WTC11 (cell line): ENCODE results near the gene MAB21L4. TPM values are rescaled to one million over a fixed set of nuclear protein-coding genes. Genes with fewer than 3 reads are reported as not detected.

ENCODE experiments used
- ATAC-seq: fragments of 200-7000 bp; cut with Tn5 transposase; 2 replicates; pipeline ENCODE4 v1.10.0; 2021; ENCODE audit warnings: mild to moderate bottlenecking, moderate library complexity
- CTCF ChIA-PET: fragments of 300-600 bp; sonication (Branson Sonifier 250); formaldehyde crosslinking; loops from one replicate; lab custom pipeline; 2021; ENCODE audit warnings: antibody characterized with exemption; lab: Charles Lee
- POLR2A ChIA-PET: fragments of 350-600 bp; sonication (Branson Sonifier 250); formaldehyde crosslinking; loops from one replicate; lab custom pipeline; 2021; ENCODE audit warnings: antibody characterized with exemption; lab: Charles Lee
- DNase-seq: peaks from one replicate; pipeline ENCODE4 v3.0.0; 2021; ENCODE audit warnings: low spot score
- H3K27ac Mint-ChIP-seq: 2 replicates; pipeline ENCODE4 v1.8.0; 2021; ENCODE audit warnings: mixed read lengths
- H3K27me3 Mint-ChIP-seq: 2 replicates; pipeline ENCODE4 v1.8.0; 2021; ENCODE audit warnings: low read depth, mild to moderate bottlenecking, moderate library complexity, mixed read lengths
- H3K36me3 Mint-ChIP-seq: 2 replicates; pipeline ENCODE4 v1.8.0; 2021; ENCODE audit warnings: mixed read lengths
- H3K4me1 Mint-ChIP-seq: 2 replicates; pipeline ENCODE4 v1.8.0; 2022; ENCODE audit warnings: mixed read lengths
- H3K4me3 Mint-ChIP-seq: 2 replicates; pipeline ENCODE4 v1.8.0; 2021; ENCODE audit warnings: mild to moderate bottlenecking, moderate library complexity, mixed read lengths
- H3K9me3 Mint-ChIP-seq: 2 replicates; pipeline ENCODE4 v1.8.0; 2021; ENCODE audit warnings: mixed read lengths
- ATF1 ChIP-seq: sonication (generic); formaldehyde crosslinking; IDR thresholded peaks from 2 replicates; pipeline ENCODE4 v1.8.1; 2023; ENCODE audit warnings: mild to moderate bottlenecking, moderate library complexity, missing genetic modification reagents
- HMGA2 ChIP-seq: fragments of 250-450 bp; sonication (Bioruptor Pico); IDR thresholded peaks from 2 replicates; pipeline ENCODE4 v1.4.0; 2021; ENCODE audit warnings: mild to moderate bottlenecking, moderate library complexity
- IRF2 ChIP-seq: sonication (generic); formaldehyde crosslinking; IDR thresholded peaks from 2 replicates; pipeline ENCODE4 v1.8.0; 2022; ENCODE audit warnings: low read depth, missing genetic modification reagents, borderline replicate concordance
- JUN ChIP-seq: sonication (generic); formaldehyde crosslinking; IDR thresholded peaks from 2 replicates; pipeline ENCODE4 v1.8.0; 2023; ENCODE audit warnings: mild to moderate bottlenecking, missing genetic modification reagents
- NR2C2 ChIP-seq: sonication (generic); formaldehyde crosslinking; IDR thresholded peaks from 2 replicates; pipeline ENCODE4 v1.8.0; 2022; ENCODE audit warnings: mild to moderate bottlenecking, missing genetic modification reagents
- NR3C1 ChIP-seq: sonication (generic); formaldehyde crosslinking; conservative IDR thresholded peaks from 2 replicates; pipeline ENCODE4 v1.8.1; 2023; ENCODE audit warnings: low read depth, mild to moderate bottlenecking, missing genetic modification reagents
- PREB ChIP-seq: sonication (generic); formaldehyde crosslinking; IDR thresholded peaks from 2 replicates; pipeline ENCODE4 v1.8.1; 2022; ENCODE audit warnings: mild to moderate bottlenecking, missing genetic modification reagents, moderate library complexity, borderline replicate concordance
- RELA ChIP-seq: sonication (generic); formaldehyde crosslinking; IDR thresholded peaks from 2 replicates; pipeline ENCODE4 v1.8.1; 2022; ENCODE audit warnings: missing genetic modification reagents, mild to moderate bottlenecking, borderline replicate concordance
- RORB ChIP-seq: fragments of 250-450 bp; sonication (Bioruptor Pico); IDR thresholded peaks from 2 replicates; pipeline ENCODE4 v1.9.0; 2021; ENCODE audit warnings: mild to moderate bottlenecking
- SOX15 ChIP-seq: fragments of 250-450 bp; sonication (Bioruptor Pico); IDR thresholded peaks from 2 replicates; pipeline ENCODE4 v1.9.0; 2021; ENCODE audit warnings: mild to moderate bottlenecking
- TEAD4 ChIP-seq: sonication (generic); formaldehyde crosslinking; IDR thresholded peaks from 2 replicates; pipeline ENCODE4 v1.8.0; 2022; ENCODE audit warnings: mild to moderate bottlenecking, missing genetic modification reagents
- TP53 ChIP-seq: sonication (generic); formaldehyde crosslinking; IDR thresholded peaks from 2 replicates; pipeline ENCODE4 v1.8.1; 2023; ENCODE audit warnings: mild to moderate bottlenecking, missing genetic modification reagents
- ZNF263 ChIP-seq: sonication (generic); formaldehyde crosslinking; IDR thresholded peaks from 2 replicates; pipeline ENCODE4 v1.8.1; 2022; ENCODE audit warnings: low read depth, mild to moderate bottlenecking, moderate library complexity, missing genetic modification reagents
- ZNF532 ChIP-seq: fragments of 250-450 bp; sonication (Bioruptor Pico); IDR thresholded peaks from 2 replicates; pipeline ENCODE4 v1.9.0; 2021; ENCODE audit warnings: mild to moderate bottlenecking, borderline replicate concordance
- ZNF671 ChIP-seq: fragments of 250-450 bp; sonication (Bioruptor Pico); IDR thresholded peaks from 2 replicates; pipeline ENCODE4 v1.8.0; 2021; ENCODE audit warnings: mild to moderate bottlenecking
- total RNA-seq: library from RNA; stranded (reverse); gene quantifications from 3 replicates; pipeline ENCODE4 v1.2.3, GENCODE V29; 2021
- TF ChIP-seq, protein P1 (sequence below): fragments of 250-450 bp; sonication (Bioruptor Pico); conservative IDR thresholded peaks from 2 replicates; pipeline ENCODE4 v1.9.0; 2021; ENCODE audit warnings: mild to moderate bottlenecking
- TF ChIP-seq, protein P2 (sequence below): fragments of 250-450 bp; sonication (Bioruptor Pico); IDR thresholded peaks from 2 replicates; pipeline ENCODE4 v1.9.0; 2021; ENCODE audit warnings: moderate library complexity, mild to moderate bottlenecking, inconsistent platforms, borderline replicate concordance
- TF ChIP-seq, protein P3 (sequence below): sonication (generic); formaldehyde crosslinking; IDR thresholded peaks from 2 replicates; pipeline ENCODE4 v1.8.1; 2022; ENCODE audit warnings: missing genetic modification reagents, borderline replicate concordance
- TF ChIP-seq, protein P4 (sequence below): sonication (generic); formaldehyde crosslinking; IDR thresholded peaks from 2 replicates; pipeline ENCODE4 v1.8.0; 2023; ENCODE audit warnings: mild to moderate bottlenecking, missing genetic modification reagents

The MAB21L4 gene
- total RNA-seq, 1 experiment from 2014 or later = not detected

- TF ChIP-seq PREB (CRISPR knock-in tag) (no peak), ZNF532 (CRISPR knock-in tag) (no peak), IRF2 (no peak), NR2C2 (CRISPR knock-in tag) (no peak), NR3C1 (CRISPR knock-in tag) (no peak), TEAD4 (CRISPR knock-in tag) (no peak), TP53 (CRISPR knock-in tag) (no peak), RELA (CRISPR knock-in tag) (no peak), HMGA2 (CRISPR knock-in tag) (no peak), ATF1 (no peak), ZNF263 (CRISPR knock-in tag) (no peak), RORB (CRISPR knock-in tag) (no peak), JUN (CRISPR knock-in tag) (no peak), ZNF671 (CRISPR knock-in tag) (no peak), SOX15 (no peak)
- TF ChIP-seq, protein P1, sequence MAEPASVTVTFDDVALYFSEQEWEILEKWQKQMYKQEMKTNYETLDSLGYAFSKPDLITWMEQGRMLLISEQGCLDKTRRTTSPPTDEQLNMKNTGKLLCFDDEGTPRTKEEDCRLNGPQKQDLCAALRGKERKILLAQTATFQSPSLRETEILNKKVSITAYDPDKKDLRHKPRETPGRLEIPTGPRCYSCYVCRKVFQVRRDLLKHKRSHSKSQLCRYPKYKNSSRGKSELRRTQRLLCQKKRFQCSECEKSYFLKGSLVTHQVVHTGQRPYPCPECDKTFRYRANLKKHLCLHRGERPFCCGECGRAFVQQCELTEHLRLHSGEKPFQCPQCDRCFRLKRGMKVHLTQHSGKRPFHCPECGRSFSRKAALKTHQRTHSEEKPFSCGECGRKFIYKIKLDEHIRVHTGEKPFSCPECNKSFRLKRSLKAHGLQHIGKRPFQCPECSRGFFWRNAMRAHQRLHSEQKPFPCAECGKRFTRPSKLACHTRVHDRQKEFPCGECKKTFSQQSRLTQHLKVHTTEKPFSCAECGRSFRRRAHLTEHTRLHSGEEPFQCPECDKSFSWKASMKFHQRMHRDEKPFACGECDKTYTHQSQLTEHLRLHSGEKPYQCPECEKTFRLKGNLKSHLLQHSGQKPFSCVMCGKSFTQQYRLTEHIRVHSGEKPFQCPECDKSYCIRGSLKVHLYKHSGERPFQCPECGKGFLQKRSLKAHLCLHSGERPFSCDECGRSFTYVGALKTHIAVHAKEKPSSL (CRISPR knock-in tag) = no peak
- TF ChIP-seq, protein P2, sequence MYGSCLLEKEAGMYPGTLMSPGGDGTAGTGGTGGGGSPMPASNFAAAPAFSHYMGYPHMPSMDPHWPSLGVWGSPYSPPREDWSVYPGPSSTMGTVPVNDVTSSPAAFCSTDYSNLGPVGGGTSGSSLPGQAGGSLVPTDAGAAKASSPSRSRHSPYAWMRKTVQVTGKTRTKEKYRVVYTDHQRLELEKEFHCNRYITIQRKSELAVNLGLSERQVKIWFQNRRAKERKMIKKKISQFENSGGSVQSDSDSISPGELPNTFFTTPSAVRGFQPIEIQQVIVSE (CRISPR knock-in tag) = no peak
- TF ChIP-seq, protein P3, sequence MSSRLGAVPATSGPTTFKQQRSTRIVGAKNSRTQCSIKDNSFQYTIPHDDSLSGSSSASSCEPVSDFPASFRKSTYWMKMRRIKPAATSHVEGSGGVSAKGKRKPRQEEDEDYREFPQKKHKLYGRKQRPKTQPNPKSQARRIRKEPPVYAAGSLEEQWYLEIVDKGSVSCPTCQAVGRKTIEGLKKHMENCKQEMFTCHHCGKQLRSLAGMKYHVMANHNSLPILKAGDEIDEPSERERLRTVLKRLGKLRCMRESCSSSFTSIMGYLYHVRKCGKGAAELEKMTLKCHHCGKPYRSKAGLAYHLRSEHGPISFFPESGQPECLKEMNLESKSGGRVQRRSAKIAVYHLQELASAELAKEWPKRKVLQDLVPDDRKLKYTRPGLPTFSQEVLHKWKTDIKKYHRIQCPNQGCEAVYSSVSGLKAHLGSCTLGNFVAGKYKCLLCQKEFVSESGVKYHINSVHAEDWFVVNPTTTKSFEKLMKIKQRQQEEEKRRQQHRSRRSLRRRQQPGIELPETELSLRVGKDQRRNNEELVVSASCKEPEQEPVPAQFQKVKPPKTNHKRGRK (CRISPR knock-in tag) = no peak
- TF ChIP-seq, protein P4, sequence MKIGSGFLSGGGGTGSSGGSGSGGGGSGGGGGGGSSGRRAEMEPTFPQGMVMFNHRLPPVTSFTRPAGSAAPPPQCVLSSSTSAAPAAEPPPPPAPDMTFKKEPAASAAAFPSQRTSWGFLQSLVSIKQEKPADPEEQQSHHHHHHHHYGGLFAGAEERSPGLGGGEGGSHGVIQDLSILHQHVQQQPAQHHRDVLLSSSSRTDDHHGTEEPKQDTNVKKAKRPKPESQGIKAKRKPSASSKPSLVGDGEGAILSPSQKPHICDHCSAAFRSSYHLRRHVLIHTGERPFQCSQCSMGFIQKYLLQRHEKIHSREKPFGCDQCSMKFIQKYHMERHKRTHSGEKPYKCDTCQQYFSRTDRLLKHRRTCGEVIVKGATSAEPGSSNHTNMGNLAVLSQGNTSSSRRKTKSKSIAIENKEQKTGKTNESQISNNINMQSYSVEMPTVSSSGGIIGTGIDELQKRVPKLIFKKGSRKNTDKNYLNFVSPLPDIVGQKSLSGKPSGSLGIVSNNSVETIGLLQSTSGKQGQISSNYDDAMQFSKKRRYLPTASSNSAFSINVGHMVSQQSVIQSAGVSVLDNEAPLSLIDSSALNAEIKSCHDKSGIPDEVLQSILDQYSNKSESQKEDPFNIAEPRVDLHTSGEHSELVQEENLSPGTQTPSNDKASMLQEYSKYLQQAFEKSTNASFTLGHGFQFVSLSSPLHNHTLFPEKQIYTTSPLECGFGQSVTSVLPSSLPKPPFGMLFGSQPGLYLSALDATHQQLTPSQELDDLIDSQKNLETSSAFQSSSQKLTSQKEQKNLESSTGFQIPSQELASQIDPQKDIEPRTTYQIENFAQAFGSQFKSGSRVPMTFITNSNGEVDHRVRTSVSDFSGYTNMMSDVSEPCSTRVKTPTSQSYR (CRISPR knock-in tag) = no peak
- ATAC-seq (no peak), DNase-seq (no peak)
- H3K4me1 Mint-ChIP-seq = no peaks in the 10 kb centered on the region
- peaks cover 13% of the 10 kb centered on the region for H3K9me3 Mint-ChIP-seq
- POLR2A ChIA-PET = no interaction called here
- CTCF ChIA-PET = no interaction called here
- no peak overlapping the region for H3K27ac Mint-ChIP-seq
- H3K4me3 Mint-ChIP-seq = no peak overlapping the region
- peaks cover 4% of the 10 kb centered on the region; the same call in 1 of the 2 replicates for H3K36me3 Mint-ChIP-seq
- H3K27me3 Mint-ChIP-seq = no peaks in the 10 kb centered on the region; the same call in 1 of the 2 replicates
Measured at GRCh38 chr2:240855670-240856069, 40.3 kb downstream of the MAB21L4 start.
